Esophagus muscularis mucosa (tissue), 4 donors: ENCODE measurements around the gene ABHD6.

ENCODE experiments used
- EP300 ChIP-seq: sonication (generic); formaldehyde crosslinking; IDR thresholded peaks from one replicate; pipeline ENCODE4 v1.6.1; 2017; ENCODE audit warnings: antibody characterized with exemption
- POLR2A ChIP-seq: fragments of 450-650 bp; IDR thresholded peaks from one replicate; pipeline ENCODE4 v1.6.1; 2017; ENCODE audit warnings: antibody characterized with exemption, moderate library complexity, mild to moderate bottlenecking, low read depth
- POLR2AphosphoS5 ChIP-seq, 2 donors: sonication (generic); formaldehyde crosslinking; IDR thresholded peaks; one replicate each; pipeline ENCODE4 v1.6.1; 2017; ENCODE audit warnings: antibody characterized with exemption in 2 of 2
- TF ChIP-seq, protein P1 (sequence below), 3 experiments: fragments of 200-600 bp in 2 of 3; fragments of 450-650 bp in 1 of 3; sonication (generic) in 2 of 3; IDR thresholded peaks; one replicate each; pipeline ENCODE4 v1.5.1; 2017 to 2019; ENCODE audit warnings: antibody characterized with exemption in 3 of 3, mild to moderate bottlenecking in 2 of 3, moderate library complexity in 1 of 3

DNA sequence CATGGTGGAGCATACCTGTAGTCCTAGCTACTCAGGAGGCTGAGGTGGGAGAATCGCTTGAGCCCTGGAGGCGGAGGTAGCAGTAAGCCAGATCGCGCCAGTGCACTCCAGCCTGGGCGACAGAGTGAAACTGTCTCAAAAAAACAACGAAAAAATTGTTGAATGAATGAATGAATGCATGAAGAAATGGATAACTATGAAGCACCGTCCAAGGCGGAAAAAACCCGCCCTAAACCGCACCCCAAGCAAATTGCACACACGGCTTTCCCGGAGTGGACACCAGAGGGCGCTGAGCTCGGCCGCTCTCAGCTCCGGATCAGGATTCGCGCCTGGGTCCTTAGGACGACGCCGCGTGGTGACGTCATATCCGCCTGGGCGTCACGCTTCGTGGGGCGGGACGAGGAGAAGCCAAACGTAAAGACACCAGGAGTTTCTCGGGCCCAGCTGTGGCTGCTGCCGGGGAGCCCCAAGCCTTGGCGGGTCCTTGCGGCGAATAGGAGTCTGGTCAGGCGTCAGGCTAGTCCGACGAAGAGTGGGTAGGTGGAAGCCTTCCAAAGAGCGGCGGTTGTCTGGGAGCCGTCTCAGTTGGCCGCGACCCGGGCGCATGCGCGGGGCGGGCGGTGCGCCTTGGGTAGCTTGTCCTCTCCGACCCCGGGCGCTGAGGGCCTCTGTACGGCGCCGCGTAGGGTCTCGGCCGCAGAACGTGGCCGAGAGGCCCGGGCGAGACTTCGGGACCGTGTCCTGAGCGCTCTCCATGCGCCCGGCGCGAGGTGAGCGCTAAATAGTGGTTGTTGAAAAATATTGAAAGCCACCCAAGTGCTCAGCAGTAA is 68.5 kb downstream of the ABHD6 start, which contains the start of the genes HTD2 and RPP14:
- TF ChIP-seq, protein P1, sequence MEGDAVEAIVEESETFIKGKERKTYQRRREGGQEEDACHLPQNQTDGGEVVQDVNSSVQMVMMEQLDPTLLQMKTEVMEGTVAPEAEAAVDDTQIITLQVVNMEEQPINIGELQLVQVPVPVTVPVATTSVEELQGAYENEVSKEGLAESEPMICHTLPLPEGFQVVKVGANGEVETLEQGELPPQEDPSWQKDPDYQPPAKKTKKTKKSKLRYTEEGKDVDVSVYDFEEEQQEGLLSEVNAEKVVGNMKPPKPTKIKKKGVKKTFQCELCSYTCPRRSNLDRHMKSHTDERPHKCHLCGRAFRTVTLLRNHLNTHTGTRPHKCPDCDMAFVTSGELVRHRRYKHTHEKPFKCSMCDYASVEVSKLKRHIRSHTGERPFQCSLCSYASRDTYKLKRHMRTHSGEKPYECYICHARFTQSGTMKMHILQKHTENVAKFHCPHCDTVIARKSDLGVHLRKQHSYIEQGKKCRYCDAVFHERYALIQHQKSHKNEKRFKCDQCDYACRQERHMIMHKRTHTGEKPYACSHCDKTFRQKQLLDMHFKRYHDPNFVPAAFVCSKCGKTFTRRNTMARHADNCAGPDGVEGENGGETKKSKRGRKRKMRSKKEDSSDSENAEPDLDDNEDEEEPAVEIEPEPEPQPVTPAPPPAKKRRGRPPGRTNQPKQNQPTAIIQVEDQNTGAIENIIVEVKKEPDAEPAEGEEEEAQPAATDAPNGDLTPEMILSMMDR (IDR thresholded peaks at IDR 0.05), result peak; percentile 93 to 98 (median 97)
- no peak for TF ChIP-seq EP300
- TF ChIP-seq POLR2AphosphoS5 (IDR thresholded peaks at IDR 0.05), result peak; percentile 91 to 94
- TF ChIP-seq POLR2A, result peak; percentile 47
